ENCODE results near the gene NBDY. TPM values are rescaled to one million over a fixed set of nuclear protein-coding genes. Genes with fewer than 3 reads are reported as not detected.

Gene NBDY
- total RNA-seq, 2 experiments from 2014 or later = 5.4 to 32.9 TPM

DNA sequence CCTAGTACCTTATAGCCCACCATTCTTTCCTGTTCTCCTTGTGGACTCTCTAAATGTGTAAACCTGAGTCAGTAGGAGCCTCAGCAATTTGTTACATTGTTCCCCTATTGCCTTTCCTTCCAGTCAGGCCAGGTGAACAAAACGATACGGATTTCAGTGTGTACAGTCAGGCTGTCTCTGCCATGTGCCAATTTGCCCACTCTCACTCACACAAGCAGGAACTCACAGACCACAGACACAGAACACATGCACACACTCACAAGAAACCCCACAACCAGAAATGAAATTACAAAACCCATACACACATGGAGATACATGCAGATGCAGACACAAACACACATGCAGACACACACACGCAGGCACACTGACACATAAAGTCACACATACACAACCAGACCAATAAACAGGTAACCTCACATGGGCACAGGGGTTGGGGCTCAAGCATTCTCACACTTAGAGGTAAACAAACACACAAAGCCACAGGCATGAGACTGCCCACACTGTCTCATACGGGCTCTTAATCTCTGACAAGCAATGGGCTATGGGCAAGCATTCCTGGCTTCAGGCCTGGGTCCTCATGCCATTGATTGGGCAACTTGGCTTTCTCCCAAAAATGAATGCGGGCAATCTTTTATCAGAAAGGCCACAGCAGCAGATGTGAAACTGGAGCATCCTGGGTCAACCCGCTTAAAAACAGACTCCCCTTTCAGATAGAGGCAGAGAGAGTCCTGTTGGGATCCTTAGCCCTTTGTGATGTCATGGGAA, 68.7 kb downstream of the NBDY start:
- Histone ChIP-seq H3K4me2 (ENCODE audit: low read length) (no peak overlapping the region), H3K27ac (ENCODE audit: low read depth, low read length, poor library complexity, severe bottlenecking) (no peak overlapping the region), H3K79me2 (ENCODE audit: insufficient read depth, low read depth, low read length) (no peaks in the 10 kb centered on the region), H3K4me1 (ENCODE audit: insufficient read depth, low read length, poor library complexity, severe bottlenecking) (peaks cover 17% of the 10 kb centered on the region), H3K36me3 (ENCODE audit: insufficient read depth, low read length) (peaks cover 5% of the 10 kb centered on the region; the same call in 1 of the 2 replicates), H2AFZ (ENCODE audit: low read length) (no peak overlapping the region), H3K4me3 (ENCODE audit: low read depth, low read length, poor library complexity, severe bottlenecking) (no peak overlapping the region), H3K9me3 (ENCODE audit: low read length) (no peaks in the 10 kb centered on the region), H3K9me2 (ENCODE audit: insufficient read depth, low read length) (no peaks in the 10 kb centered on the region), H4K20me1 (ENCODE audit: insufficient read depth, low read length) (no peaks in the 10 kb centered on the region)
- BruUV-seq (replicated peaks) = no TSS peak
- no peak for DNase-seq (ENCODE audit: low spot score)
- intact Hi-C loops (cut with micrococcal nuclease; ENCODE audit: unreplicated experiment) = no loop called here
- TF ChIP-seq, protein P1, sequence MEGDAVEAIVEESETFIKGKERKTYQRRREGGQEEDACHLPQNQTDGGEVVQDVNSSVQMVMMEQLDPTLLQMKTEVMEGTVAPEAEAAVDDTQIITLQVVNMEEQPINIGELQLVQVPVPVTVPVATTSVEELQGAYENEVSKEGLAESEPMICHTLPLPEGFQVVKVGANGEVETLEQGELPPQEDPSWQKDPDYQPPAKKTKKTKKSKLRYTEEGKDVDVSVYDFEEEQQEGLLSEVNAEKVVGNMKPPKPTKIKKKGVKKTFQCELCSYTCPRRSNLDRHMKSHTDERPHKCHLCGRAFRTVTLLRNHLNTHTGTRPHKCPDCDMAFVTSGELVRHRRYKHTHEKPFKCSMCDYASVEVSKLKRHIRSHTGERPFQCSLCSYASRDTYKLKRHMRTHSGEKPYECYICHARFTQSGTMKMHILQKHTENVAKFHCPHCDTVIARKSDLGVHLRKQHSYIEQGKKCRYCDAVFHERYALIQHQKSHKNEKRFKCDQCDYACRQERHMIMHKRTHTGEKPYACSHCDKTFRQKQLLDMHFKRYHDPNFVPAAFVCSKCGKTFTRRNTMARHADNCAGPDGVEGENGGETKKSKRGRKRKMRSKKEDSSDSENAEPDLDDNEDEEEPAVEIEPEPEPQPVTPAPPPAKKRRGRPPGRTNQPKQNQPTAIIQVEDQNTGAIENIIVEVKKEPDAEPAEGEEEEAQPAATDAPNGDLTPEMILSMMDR (conservative IDR thresholded peaks at IDR 0.05; ENCODE audit: low read length) = no peak
- TF ChIP-seq EZH2phosphoT487 (IDR thresholded peaks at IDR 0.05; ENCODE audit: borderline replicate concordance, low read depth, low read length) = no peak
- ChIA-PET CTCF (ENCODE audit: unreplicated experiment) (no interaction called here), POLR2A (no interaction called here)

DNA sequence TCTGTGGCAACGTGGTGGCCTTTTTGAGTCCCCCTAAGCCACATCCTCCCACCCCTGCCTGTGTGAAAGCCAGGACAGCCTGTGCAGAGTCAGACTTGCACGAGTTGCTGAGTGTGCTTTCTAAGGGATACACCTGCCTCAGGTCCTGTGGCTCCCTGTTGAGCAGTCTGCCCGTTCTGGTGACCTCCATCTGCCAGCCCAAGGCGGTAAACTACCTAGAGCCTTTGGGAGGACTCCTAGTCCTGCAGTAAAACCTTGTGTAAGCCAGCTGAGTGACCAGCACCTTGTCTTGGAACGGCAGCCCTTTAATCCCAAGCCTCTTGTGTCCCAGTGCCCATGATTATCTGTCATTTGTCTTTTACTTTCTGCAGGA, 69.3 kb downstream of the NBDY start:
- POLR2A ChIA-PET = no interaction called here
- peaks cover 16% of the 10 kb centered on the region for H3K4me1 ChIP-seq (ENCODE audit: insufficient read depth, low read length, poor library complexity, severe bottlenecking)
- intact Hi-C loops (cut with micrococcal nuclease; ENCODE audit: unreplicated experiment) = no loop called here

More for the DNA sequence above, 69.3 kb downstream of the NBDY start:
- Histone ChIP-seq H3K9me2 (ENCODE audit: insufficient read depth, low read length) (no peaks in the 10 kb centered on the region), H3K9me3 (ENCODE audit: low read length) (no peaks in the 10 kb centered on the region), H2AFZ (ENCODE audit: low read length) (no peak overlapping the region), H3K4me3 (ENCODE audit: low read depth, low read length, poor library complexity, severe bottlenecking) (no peak overlapping the region), H3K79me2 (ENCODE audit: insufficient read depth, low read depth, low read length) (no peaks in the 10 kb centered on the region), H3K4me2 (ENCODE audit: low read length) (no peak overlapping the region), H3K27ac (ENCODE audit: low read depth, low read length, poor library complexity, severe bottlenecking) (no peak overlapping the region), H3K36me3 (ENCODE audit: insufficient read depth, low read length) (peaks cover 5% of the 10 kb centered on the region; the same call in 1 of the 2 replicates), H4K20me1 (ENCODE audit: insufficient read depth, low read length) (no peaks in the 10 kb centered on the region)
- CTCF ChIA-PET (ENCODE audit: unreplicated experiment) = no interaction called here
- BruUV-seq (replicated peaks) = no TSS peak
- TF ChIP-seq, protein P1 (conservative IDR thresholded peaks at IDR 0.05; ENCODE audit: low read length) = no peak
- no peak for TF ChIP-seq EZH2phosphoT487 (IDR thresholded peaks at IDR 0.05; ENCODE audit: borderline replicate concordance, low read depth, low read length)
- DNase-seq (ENCODE audit: low spot score) = no peak
